Stimulated activated CD8-positive, alpha-beta memory T cell treated with anti-CD3 and anti-CD28 coated beads, Interleukin-2, amount 100 ng/mL, for 48 hours (primary cell): ENCODE results near the gene CDC42EP3.
A peak's percentile ranks its signal among the peaks of the same experiment; 100 is the strongest.

Experiments
- DNase-seq, 2 donors: peaks; one replicate each; pipeline ENCODE4 v3.0.0-alpha.2; 2020; ENCODE audit warnings: low read depth in 2 of 2

CDC42EP3 gene

GRCh38 chr2:37636381-37637066 lies 34.9 kb downstream of the CDC42EP3 start:
- no peak for DNase-seq

GRCh38 chr2:37635504-37636380 lies 35.7 kb downstream of the CDC42EP3 start:
- DNase-seq: peak; percentile 30 to 50

- DNase-seq: no peak
These were observed 36.4 kb downstream of the CDC42EP3 start for GRCh38 chr2:37634914-37635503.

GRCh38 chr2:37633845-37634244 lies 37.6 kb downstream of the CDC42EP3 start:
- DNase-seq: no peak

GRCh38 chr2:37633234-37633633 lies 38.2 kb downstream of the CDC42EP3 start:
- DNase-seq: no peak

- DNase-seq: no peak
These were observed 39.1 kb downstream of the CDC42EP3 start for GRCh38 chr2:37632310-37632709.

- no peak for DNase-seq
These were observed 39.7 kb downstream of the CDC42EP3 start for GRCh38 chr2:37631698-37632097.

- DNase-seq: no peak
These were observed 40.1 kb downstream of the CDC42EP3 start for GRCh38 chr2:37631292-37631691.

- DNase-seq: no peak
These were observed 40.7 kb downstream of the CDC42EP3 start for GRCh38 chr2:37630776-37631175.

GRCh38 chr2:37630301-37630700 lies 41.1 kb downstream of the CDC42EP3 start:
- no peak for DNase-seq

GRCh38 chr2:37629529-37629928 lies 41.9 kb downstream of the CDC42EP3 start:
- no peak for DNase-seq

GRCh38 chr2:37627710-37628109 lies 43.7 kb downstream of the CDC42EP3 start:
- no peak for DNase-seq

- DNase-seq: no peak
These were observed 45.5 kb downstream of the CDC42EP3 start for GRCh38 chr2:37625796-37626571.

- no peak for DNase-seq
These were observed 46.3 kb downstream of the CDC42EP3 start for GRCh38 chr2:37625156-37625555.

- no peak for DNase-seq
These were observed 47.2 kb downstream of the CDC42EP3 start for GRCh38 chr2:37623971-37624900.

- no peak for DNase-seq
These were observed 48.0 kb downstream of the CDC42EP3 start for GRCh38 chr2:37623406-37623805.

GRCh38 chr2:37622450-37623100 lies 48.9 kb downstream of the CDC42EP3 start:
- DNase-seq: no peak

GRCh38 chr2:37621199-37621598 lies 50.2 kb downstream of the CDC42EP3 start:
- DNase-seq: no peak

- no peak for DNase-seq
These were observed 51.5 kb downstream of the CDC42EP3 start for GRCh38 chr2:37619959-37620300.

- DNase-seq: no peak
These were observed 52.0 kb downstream of the CDC42EP3 start for GRCh38 chr2:37619230-37619958.
